NT2/D1 (cell line): ENCODE data around the gene TYRO3.

Experiments
- DNase-seq: peaks from one replicate; pipeline ENCODE4 v3.0.0-alpha.2; 2011; ENCODE audit warnings: low read depth, low spot score
- H3K27me3 ChIP-seq: 2 replicates; pipeline ENCODE4 v1.6.0; 2011; ENCODE audit warnings: mild to moderate bottlenecking; ENCODE audit not compliant: insufficient read length, insufficient read depth
- H3K36me3 ChIP-seq: 2 replicates; pipeline ENCODE4 v1.6.1; 2011; ENCODE audit warnings: mild to moderate bottlenecking, low read length, mixed read lengths; ENCODE audit not compliant: insufficient read depth, insufficient read length
- H3K4me1 ChIP-seq: 2 replicates; pipeline ENCODE4 v1.5.1; 2011; ENCODE audit not compliant: insufficient read depth, insufficient read length
- H3K4me3 ChIP-seq: 2 replicates; pipeline ENCODE4 v1.5.1; 2011; ENCODE audit warnings: low read depth; ENCODE audit not compliant: insufficient read length
- H3K9ac ChIP-seq: 2 replicates; pipeline ENCODE4 v1.6.0; 2011; ENCODE audit warnings: low read depth; ENCODE audit not compliant: insufficient read length
- H3K9me3 ChIP-seq: 2 replicates; pipeline ENCODE4 v1.5.1; 2011; ENCODE audit warnings: mild to moderate bottlenecking, low read length; ENCODE audit not compliant: insufficient read depth
- SUZ12 ChIP-seq: IDR thresholded peaks from 2 replicates; pipeline ENCODE4 v1.6.1; 2011; ENCODE audit not compliant: insufficient read length, insufficient read depth; ENCODE audit errors: extremely low read depth
- YY1 ChIP-seq: IDR thresholded peaks from 2 replicates; pipeline ENCODE4 v1.6.1; 2011; ENCODE audit not compliant: insufficient read length, insufficient read depth
- ZNF274 ChIP-seq: IDR thresholded peaks from 2 replicates; pipeline ENCODE4 v1.6.1; 2011; ENCODE audit warnings: mild to moderate bottlenecking, low read depth, low read length

TYRO3 gene

GRCh38 chr15:41573396-41573795 lies 14.4 kb downstream of the TYRO3 start:
- Histone ChIP-seq H3K27me3 (no peaks in the 10 kb centered on the region), H3K9ac (no peak overlapping the region), H3K9me3 (no peaks in the 10 kb centered on the region), H3K4me1 (peaks cover 9% of the 10 kb centered on the region), H3K4me3 (no peak overlapping the region), H3K36me3 (peaks cover 80% of the 10 kb centered on the region)
- TF ChIP-seq ZNF274 (no peak), SUZ12 (no peak), YY1 (no peak)
- DNase-seq, result no peak

GRCh38 chr15:41574158-41574557 lies 15.1 kb downstream of the TYRO3 start:
- Histone ChIP-seq H3K4me1 (peaks cover 6% of the 10 kb centered on the region), H3K9me3 (no peaks in the 10 kb centered on the region), H3K9ac (no peak overlapping the region), H3K27me3 (no peaks in the 10 kb centered on the region), H3K36me3 (peaks cover 82% of the 10 kb centered on the region), H3K4me3 (no peak overlapping the region)
- no peak for DNase-seq
- TF ChIP-seq SUZ12, result no peak

GRCh38 chr15:41575282-41575681 lies 16.3 kb downstream of the TYRO3 start:
- Histone ChIP-seq H3K9me3 (no peaks in the 10 kb centered on the region), H3K4me3 (no peak overlapping the region), H3K36me3 (peaks cover 71% of the 10 kb centered on the region), H3K4me1 (peaks cover 3% of the 10 kb centered on the region), H3K27me3 (no peaks in the 10 kb centered on the region), H3K9ac (no peak overlapping the region)
- DNase-seq, result no peak
- TF ChIP-seq YY1 (no peak), SUZ12 (no peak), ZNF274 (no peak)

- H3K9ac ChIP-seq, result no peak overlapping the region
- TF ChIP-seq YY1 (no peak), SUZ12 (no peak), ZNF274 (no peak)
- DNase-seq, result no peak
- H3K36me3 ChIP-seq, result peaks cover 44% of the 10 kb centered on the region
- H3K27me3 ChIP-seq, result no peaks in the 10 kb centered on the region
- no peak overlapping the region for H3K4me3 ChIP-seq
- H3K9me3 ChIP-seq, result no peaks in the 10 kb centered on the region
- peaks cover 3% of the 10 kb centered on the region for H3K4me1 ChIP-seq
Observed at GRCh38 chr15:41577863-41578735, 19.1 kb downstream of the TYRO3 start.

- peaks cover 5% of the 10 kb centered on the region for H3K4me1 ChIP-seq
- H3K36me3 ChIP-seq, result peaks cover 36% of the 10 kb centered on the region
- no peak overlapping the region for H3K9ac ChIP-seq
- DNase-seq, result no peak
- TF ChIP-seq ZNF274 (no peak), SUZ12 (no peak), YY1 (no peak)
- no peak overlapping the region for H3K4me3 ChIP-seq
- H3K27me3 ChIP-seq, result no peaks in the 10 kb centered on the region
- H3K9me3 ChIP-seq, result no peaks in the 10 kb centered on the region
Observed at GRCh38 chr15:41578736-41579383, 19.8 kb downstream of the TYRO3 start.

GRCh38 chr15:41581110-41581509 lies 22.1 kb downstream of the TYRO3 start:
- peaks cover 23% of the 10 kb centered on the region for H3K36me3 ChIP-seq
- no peak overlapping the region for H3K4me3 ChIP-seq
- no peak overlapping the region for H3K9ac ChIP-seq
- H3K4me1 ChIP-seq, result peaks cover 5% of the 10 kb centered on the region
- DNase-seq, result no peak
- TF ChIP-seq ZNF274 (no peak), SUZ12 (no peak), YY1 (no peak)
- no peaks in the 10 kb centered on the region for H3K9me3 ChIP-seq
- H3K27me3 ChIP-seq, result no peaks in the 10 kb centered on the region

- TF ChIP-seq ZNF274, result no peak
- TF ChIP-seq YY1, result no peak
Observed at GRCh38 chr15:41583795-41584194, 24.8 kb downstream of the TYRO3 start.

More at GRCh38 chr15:41583795-41584194, 24.8 kb downstream of the TYRO3 start:
- DNase-seq, result no peak
- Histone ChIP-seq H3K4me1 (peaks cover 2% of the 10 kb centered on the region), H3K4me3 (no peak overlapping the region), H3K27me3 (no peaks in the 10 kb centered on the region), H3K36me3 (peaks cover 2% of the 10 kb centered on the region), H3K9me3 (no peaks in the 10 kb centered on the region), H3K9ac (no peak overlapping the region)
